AG04450 (cell line): ENCODE data around the gene INCENP. TPM values are rescaled to one million over a fixed set of nuclear protein-coding genes. Genes with fewer than 3 reads are reported as not detected.

Experiments
- CTCF ChIA-PET: fragments of 300-600, 350-600 bp; formaldehyde crosslinking; extraction: SDS; loops from one replicate; lab custom pipeline; 2022; ENCODE audit warnings: antibody characterized with exemption, inconsistent platforms; lab: Charles Lee
- POLR2A ChIA-PET: fragments of 350-600 bp; formaldehyde crosslinking; extraction: SDS; loops from one replicate; lab custom pipeline; 2021; ENCODE audit warnings: antibody characterized with exemption, inconsistent platforms; lab: Yijun Ruan, JAX
- DNase-seq: peaks from one replicate; pipeline ENCODE4 v3.0.0-alpha.2; 2011; ENCODE audit warnings: low read depth, low spot score
- H3K27ac ChIP-seq: one replicate; pipeline ENCODE4 v1.5.1; 2012; ENCODE audit warnings: low read depth, low read length, control low read depth
- H3K27me3 ChIP-seq: one replicate; pipeline ENCODE4 v1.6.0; 2012; ENCODE audit warnings: low read length; ENCODE audit not compliant: control insufficient read depth, insufficient read depth
- H3K4me3 ChIP-seq: 2 replicates; pipeline ENCODE4 v1.5.1; 2011; ENCODE audit warnings: mild to moderate bottlenecking, low read depth, low read length, control low read depth
- H3K9me3 ChIP-seq: 2 replicates; pipeline ENCODE4 v1.5.1; 2012; ENCODE audit warnings: low read length; ENCODE audit not compliant: control insufficient read depth, insufficient read depth
- polyA plus RNA-seq: library from polyadenylated mRNA; depleted of rRNA; stranded (reverse); fragments of >200 nt; gene quantifications from 2 replicates; pipeline ENCODE4 v1.2.3, GENCODE V29; 2011
- TF ChIP-seq, protein P1 (sequence below): IDR thresholded peaks from 2 replicates; pipeline ENCODE4 v1.5.1; 2011; ENCODE audit warnings: low read depth, low read length, control low read depth, inconsistent platforms

INCENP gene
- polyA plus RNA-seq, 1 experiment: 6.4 TPM

DNA sequence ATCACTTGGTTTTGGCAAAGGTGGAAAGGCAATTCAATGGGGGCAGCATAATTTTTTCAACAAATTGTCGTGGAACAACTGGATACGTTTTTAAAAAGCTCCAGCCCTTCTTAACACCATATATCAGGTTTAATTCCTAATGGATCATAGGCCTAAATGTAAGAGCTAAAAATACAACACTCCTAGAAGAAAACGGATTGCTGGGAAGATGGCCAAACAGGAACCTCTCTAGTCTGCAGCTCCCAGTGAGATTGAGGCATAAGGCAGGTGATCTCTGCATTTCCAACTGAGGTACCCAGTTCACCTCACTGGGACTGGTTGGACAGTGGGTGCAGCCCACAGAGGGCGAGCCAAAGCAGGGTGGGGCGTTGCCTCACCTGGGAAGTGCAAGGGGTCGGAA, 33.8 kb downstream of the INCENP start:
- H3K27me3 ChIP-seq: no peaks in the 10 kb centered on the region

DNA sequence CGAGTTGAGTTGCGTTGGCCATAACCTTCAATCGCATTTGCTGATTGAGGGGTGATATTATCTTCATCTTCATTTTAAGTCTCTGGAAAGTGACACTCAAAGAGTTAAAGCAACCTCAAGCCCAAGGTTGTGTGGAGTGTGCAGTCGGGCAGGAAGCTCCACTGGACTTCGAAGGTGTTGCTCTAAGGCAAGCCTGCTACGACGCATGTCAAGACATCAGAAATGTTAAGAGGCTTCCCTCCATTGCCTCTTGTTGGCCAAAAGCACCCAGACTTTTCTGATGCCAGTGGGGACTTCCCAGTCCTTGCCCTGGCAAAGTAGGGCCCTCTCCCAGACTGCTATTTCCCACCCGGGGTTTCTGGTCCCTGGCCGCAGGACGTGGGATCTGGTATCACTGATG, 42.6 kb downstream of the INCENP start:
- H3K9me3 ChIP-seq: no peaks in the 10 kb centered on the region
- H3K27me3 ChIP-seq: peaks cover 23% of the 10 kb centered on the region
- POLR2A ChIA-PET: no interaction called here
- TF ChIP-seq, protein P1, sequence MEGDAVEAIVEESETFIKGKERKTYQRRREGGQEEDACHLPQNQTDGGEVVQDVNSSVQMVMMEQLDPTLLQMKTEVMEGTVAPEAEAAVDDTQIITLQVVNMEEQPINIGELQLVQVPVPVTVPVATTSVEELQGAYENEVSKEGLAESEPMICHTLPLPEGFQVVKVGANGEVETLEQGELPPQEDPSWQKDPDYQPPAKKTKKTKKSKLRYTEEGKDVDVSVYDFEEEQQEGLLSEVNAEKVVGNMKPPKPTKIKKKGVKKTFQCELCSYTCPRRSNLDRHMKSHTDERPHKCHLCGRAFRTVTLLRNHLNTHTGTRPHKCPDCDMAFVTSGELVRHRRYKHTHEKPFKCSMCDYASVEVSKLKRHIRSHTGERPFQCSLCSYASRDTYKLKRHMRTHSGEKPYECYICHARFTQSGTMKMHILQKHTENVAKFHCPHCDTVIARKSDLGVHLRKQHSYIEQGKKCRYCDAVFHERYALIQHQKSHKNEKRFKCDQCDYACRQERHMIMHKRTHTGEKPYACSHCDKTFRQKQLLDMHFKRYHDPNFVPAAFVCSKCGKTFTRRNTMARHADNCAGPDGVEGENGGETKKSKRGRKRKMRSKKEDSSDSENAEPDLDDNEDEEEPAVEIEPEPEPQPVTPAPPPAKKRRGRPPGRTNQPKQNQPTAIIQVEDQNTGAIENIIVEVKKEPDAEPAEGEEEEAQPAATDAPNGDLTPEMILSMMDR: no peak
- CTCF ChIA-PET: no interaction called here
- DNase-seq: no peak
- no peak overlapping the region for H3K27ac ChIP-seq
- H3K4me3 ChIP-seq: no peak overlapping the region

More for the DNA sequence above, 33.8 kb downstream of the INCENP start:
- ChIA-PET POLR2A (no interaction called here), CTCF (interaction anchor here (1.9 kb wide), 1 partner anchor 13 kb away, joined by 4 read pairs; no protein-coding TSS in a partner anchor)
- no peak overlapping the region for H3K4me3 ChIP-seq
- no peaks in the 10 kb centered on the region for H3K9me3 ChIP-seq
- no peak overlapping the region for H3K27ac ChIP-seq
- TF ChIP-seq, protein P1: no peak
- DNase-seq: no peak

- Histone ChIP-seq H3K27me3 (peaks cover 29% of the 10 kb centered on the region), H3K4me3 (no peak overlapping the region), H3K27ac (no peak overlapping the region), H3K9me3 (no peaks in the 10 kb centered on the region)
- no peak for DNase-seq
- CTCF ChIA-PET: no interaction called here
- TF ChIP-seq, protein P1: no peak
- POLR2A ChIA-PET: no interaction called here
Measured at GRCh38 chr11:62169448-62169847, 45.6 kb downstream of the INCENP start.

GRCh38 chr11:62169935-62170334, 46.1 kb downstream of the INCENP start:
- DNase-seq: no peak
- peaks cover 29% of the 10 kb centered on the region for H3K27me3 ChIP-seq

GRCh38 chr11:62171261-62171723, 47.5 kb downstream of the INCENP start:
- CTCF ChIA-PET: interaction anchor here (0.5 to 1.6 kb wide), 10 partner anchors 14 to 807 kb away, joined by 3 to 7 read pairs (median 4); no protein-coding TSS in a partner anchor
- no peak overlapping the region for H3K4me3 ChIP-seq
- peak; percentile 10 for DNase-seq
- no peaks in the 10 kb centered on the region for H3K9me3 ChIP-seq
- POLR2A ChIA-PET: no interaction called here
- peaks cover 26% of the 10 kb centered on the region for H3K27me3 ChIP-seq
- TF ChIP-seq, protein P1: peak; percentile 61
- no peak overlapping the region for H3K27ac ChIP-seq

More at GRCh38 chr11:62169935-62170334, 46.1 kb downstream of the INCENP start:
- H3K4me3 ChIP-seq: no peak overlapping the region
- TF ChIP-seq, protein P1: no peak
- POLR2A ChIA-PET: no interaction called here
- CTCF ChIA-PET: interaction anchor here (1.0 kb wide), 1 partner anchor 13 kb away, joined by 4 read pairs; no protein-coding TSS in a partner anchor
- no peak overlapping the region for H3K27ac ChIP-seq
- no peaks in the 10 kb centered on the region for H3K9me3 ChIP-seq
